GM12874 (cell line): ENCODE measurements around the gene LUZP1.

Experiments used
- TF ChIP-seq, protein P1 (sequence below): IDR thresholded peaks from 2 replicates; pipeline ENCODE4 v1.5.1; 2011; ENCODE audit warnings: low read depth, mild to moderate bottlenecking, control low read depth, low read length, moderate library complexity; ENCODE audit not compliant: insufficient read depth

LUZP1 gene

DNA sequence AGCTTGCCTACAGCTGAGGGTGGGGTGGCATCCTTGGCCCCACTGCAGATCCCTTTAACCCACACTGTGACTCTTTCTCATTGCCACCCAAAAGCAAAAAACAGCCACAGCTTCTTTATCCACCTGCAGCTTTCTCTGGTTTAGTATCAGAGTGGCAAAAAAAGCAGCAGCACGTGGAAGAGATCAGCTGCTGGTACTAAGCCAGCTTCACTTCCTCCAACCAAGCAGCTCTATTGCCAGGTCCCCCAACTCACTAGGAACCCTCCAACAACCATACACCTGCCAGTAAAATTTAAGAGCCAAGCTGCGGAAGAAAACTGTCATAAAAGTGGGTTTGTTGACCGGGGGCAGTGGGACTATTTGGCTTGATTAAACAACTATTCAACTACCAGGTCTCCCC lies 83.0 kb downstream of the LUZP1 start:
- TF ChIP-seq, protein P1, sequence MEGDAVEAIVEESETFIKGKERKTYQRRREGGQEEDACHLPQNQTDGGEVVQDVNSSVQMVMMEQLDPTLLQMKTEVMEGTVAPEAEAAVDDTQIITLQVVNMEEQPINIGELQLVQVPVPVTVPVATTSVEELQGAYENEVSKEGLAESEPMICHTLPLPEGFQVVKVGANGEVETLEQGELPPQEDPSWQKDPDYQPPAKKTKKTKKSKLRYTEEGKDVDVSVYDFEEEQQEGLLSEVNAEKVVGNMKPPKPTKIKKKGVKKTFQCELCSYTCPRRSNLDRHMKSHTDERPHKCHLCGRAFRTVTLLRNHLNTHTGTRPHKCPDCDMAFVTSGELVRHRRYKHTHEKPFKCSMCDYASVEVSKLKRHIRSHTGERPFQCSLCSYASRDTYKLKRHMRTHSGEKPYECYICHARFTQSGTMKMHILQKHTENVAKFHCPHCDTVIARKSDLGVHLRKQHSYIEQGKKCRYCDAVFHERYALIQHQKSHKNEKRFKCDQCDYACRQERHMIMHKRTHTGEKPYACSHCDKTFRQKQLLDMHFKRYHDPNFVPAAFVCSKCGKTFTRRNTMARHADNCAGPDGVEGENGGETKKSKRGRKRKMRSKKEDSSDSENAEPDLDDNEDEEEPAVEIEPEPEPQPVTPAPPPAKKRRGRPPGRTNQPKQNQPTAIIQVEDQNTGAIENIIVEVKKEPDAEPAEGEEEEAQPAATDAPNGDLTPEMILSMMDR, result no peak

- TF ChIP-seq, protein P1, result no peak
Measured at GRCh38 chr1:23084880-23085279, 83.8 kb downstream of the LUZP1 start.

- TF ChIP-seq, protein P1, result no peak
Measured at GRCh38 chr1:23083714-23084480, 84.8 kb downstream of the LUZP1 start.

DNA sequence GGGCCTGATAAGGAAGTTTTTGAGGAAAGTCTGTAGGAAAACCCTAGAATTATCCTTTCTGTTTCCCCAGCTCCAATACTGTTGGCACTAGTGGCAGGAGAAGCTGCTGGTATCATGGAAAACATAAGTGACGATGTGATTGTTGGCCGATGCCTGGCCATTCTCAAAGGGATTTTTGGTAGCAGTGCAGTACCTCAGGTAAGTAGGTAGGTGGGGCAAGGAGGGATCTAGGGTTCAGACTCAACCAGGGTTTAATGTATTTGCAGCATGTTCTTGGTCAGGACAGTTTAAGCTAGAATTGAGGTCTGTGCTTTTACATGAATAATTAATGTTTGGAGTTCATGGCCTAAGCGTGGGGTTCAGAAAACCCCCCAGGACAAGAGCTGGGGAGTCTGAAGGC lies 87.3 kb downstream of the LUZP1 start:
- TF ChIP-seq, protein P1, result peak; percentile 28; the same call in 1 of the 2 replicates

- TF ChIP-seq, protein P1, result no peak
Measured at GRCh38 chr1:23080885-23081284, 87.8 kb downstream of the LUZP1 start.

DNA sequence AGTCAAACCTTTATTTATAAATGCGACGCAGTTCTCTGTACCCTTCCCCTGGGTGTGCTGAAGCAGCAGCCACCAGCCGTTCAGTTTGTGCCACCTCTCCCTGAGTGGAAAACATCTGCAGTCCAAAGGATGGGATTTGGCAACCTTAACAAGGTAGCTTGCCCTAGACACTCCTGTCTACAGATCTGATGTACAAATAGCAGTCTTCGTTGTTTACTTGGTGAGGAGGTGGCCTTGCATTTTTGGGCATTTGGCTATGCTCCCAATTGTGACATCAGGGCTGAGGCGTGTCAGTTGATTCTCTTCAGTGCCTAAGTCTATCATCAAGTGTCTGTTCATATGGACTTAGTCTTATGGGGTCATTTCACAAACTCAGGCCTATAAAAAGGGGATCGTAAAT lies 89.6 kb downstream of the LUZP1 start:
- TF ChIP-seq, protein P1, result no peak

- TF ChIP-seq, protein P1, result no peak
Measured at GRCh38 chr1:23074012-23074411, 94.6 kb downstream of the LUZP1 start.
